H1 (cell line): ENCODE measurements around the gene MAP4. TPM values are rescaled to one million over a fixed set of nuclear protein-coding genes. Genes with fewer than 3 reads are reported as not detected.

Experiments
- CTCF ChIA-PET: fragments of 300-600 bp; sonication (Branson Sonifier 250); formaldehyde crosslinking; loops from one replicate; lab custom pipeline; 2021; ENCODE audit not compliant: partially characterized antibody; lab: Charles Lee
- POLR2A ChIA-PET: fragments of 300-600 bp; sonication (Branson Sonifier 250); formaldehyde crosslinking; loops from one replicate; lab custom pipeline; 2021; ENCODE audit warnings: inconsistent platforms; ENCODE audit not compliant: partially characterized antibody; lab: Charles Lee
- DNase-seq, 2 experiments: peaks; one replicate each; pipeline versions ENCODE4 v3.0.0 to v3.0.0-alpha.2; 2010 to 2022; ENCODE audit warnings: low spot score in 2 of 2, low read depth in 1 of 2, mixed read lengths in 1 of 2
- FAIRE-seq: peaks from 2 replicates; lab custom pipeline; 2011; peaks lifted over from hg19 to GRCh38; lab: Jason Lieb, UNC
- H2AFZ ChIP-seq: 2 replicates; pipeline ENCODE4 v1.8.1; 2012; ENCODE audit warnings: low read length, inconsistent platforms
- H2AK5ac ChIP-seq: 2 replicates; pipeline ENCODE4 v1.6.1; 2013; ENCODE audit warnings: low read depth, low read length
- H2BK120ac ChIP-seq: replicated peaks from 2 replicates; pipeline ENCODE3; 2013; ENCODE audit warnings: low read depth, low read length, inconsistent platforms
- H2BK12ac ChIP-seq: 2 replicates; pipeline ENCODE4 v1.6.1; 2013; ENCODE audit warnings: low read depth, low read length
- H2BK15ac ChIP-seq: 2 replicates; pipeline ENCODE4 v1.6.1; 2013; ENCODE audit warnings: low read length
- H2BK20ac ChIP-seq: 2 replicates; pipeline ENCODE4 v1.6.1; 2013; ENCODE audit warnings: low read length
- H2BK5ac ChIP-seq: 2 replicates; pipeline ENCODE4 v1.6.1; 2013; ENCODE audit warnings: low read depth, low read length
- H3K14ac ChIP-seq: 2 replicates; pipeline ENCODE4 v1.6.1; 2013; ENCODE audit warnings: inconsistent platforms; ENCODE audit not compliant: insufficient read length
- H3K18ac ChIP-seq: 2 replicates; pipeline ENCODE4 v1.6.1; 2013; ENCODE audit warnings: low read length; ENCODE audit errors: extremely low read depth
- H3K23ac ChIP-seq: 2 replicates; pipeline ENCODE4 v1.6.1; 2013; ENCODE audit warnings: inconsistent platforms; ENCODE audit not compliant: insufficient read length
- H3K23me2 ChIP-seq: 2 replicates; pipeline ENCODE4 v1.6.1; 2013; ENCODE audit warnings: low read depth, low read length
- H3K27ac ChIP-seq: 2 replicates; pipeline ENCODE4 v1.6.1; 2011; ENCODE audit warnings: low read depth, low read length, inconsistent platforms
- H3K27me3 ChIP-seq, 4 experiments: replicated peaks in 1 of 4; 1 replicate in 1 of 4; 2 replicates in 3 of 4; pipeline versions ENCODE4 v1.6.1 to v1.8.1; 2011 to 2013; ENCODE audit warnings: low read length in 3 of 4, mild to moderate bottlenecking in 3 of 4, inconsistent platforms in 2 of 4, mixed read lengths in 2 of 4, moderate library complexity in 1 of 4; ENCODE audit not compliant: control insufficient read depth in 3 of 4, insufficient read depth in 3 of 4; ENCODE audit errors: extremely low read depth in 1 of 4
- H3K36me3 ChIP-seq, 4 experiments: 2 replicates each; pipeline versions ENCODE4 v1.6.1 to v1.8.1; 2011 to 2013; ENCODE audit warnings: mild to moderate bottlenecking in 4 of 4, low read length in 3 of 4, moderate library complexity in 2 of 4, control low read depth in 1 of 4, inconsistent platforms in 1 of 4; ENCODE audit not compliant: insufficient read depth in 4 of 4, control insufficient read depth in 2 of 4
- H3K4ac ChIP-seq: replicated peaks from 2 replicates; pipeline ENCODE3; 2013; ENCODE audit warnings: low read length, low read depth, mixed read lengths, inconsistent platforms; ENCODE audit not compliant: insufficient read length
- H3K4me1 ChIP-seq, 4 experiments: replicated peaks in 1 of 4; 1 replicate in 1 of 4; 2 replicates in 3 of 4; pipeline versions ENCODE4 v1.6.1 to v1.8.1; 2011 to 2013; ENCODE audit warnings: low read length in 3 of 4, inconsistent platforms in 2 of 4, mixed read lengths in 1 of 4; ENCODE audit not compliant: insufficient read depth in 4 of 4, control insufficient read depth in 3 of 4
- H3K4me2 ChIP-seq, 2 experiments: 2 replicates each; pipeline versions ENCODE4 v1.6.1 to v1.8.1; 2011 to 2013; ENCODE audit warnings: low read depth in 2 of 2, low read length in 2 of 2, control low read depth in 1 of 2, inconsistent platforms in 1 of 2, mild to moderate bottlenecking in 1 of 2; ENCODE audit not compliant: insufficient read depth in 1 of 2
- H3K4me3 ChIP-seq, 4 experiments: fragments of 200-600, 300-600 bp in 1 of 4; sonication (generic), shearing (Covaris generic), sonication (Bioruptor Twin) in 1 of 4; 2 replicates each; pipeline versions ENCODE4 v1.5.1 to v1.8.1; 2011 to 2016; ENCODE audit warnings: low read length in 4 of 4, low read depth in 3 of 4, control low read depth in 2 of 4, inconsistent platforms in 2 of 4, mild to moderate bottlenecking in 2 of 4, mixed read lengths in 1 of 4, moderate library complexity in 1 of 4; ENCODE audit not compliant: insufficient read depth in 2 of 4; ENCODE audit errors: extremely low read depth in 1 of 4
- H3K56ac ChIP-seq: replicated peaks from 2 replicates; pipeline ENCODE3; 2013; ENCODE audit warnings: low read depth, mild to moderate bottlenecking, mixed read lengths, low read length, inconsistent platforms; ENCODE audit not compliant: insufficient read length
- H3K79me1 ChIP-seq: 2 replicates; pipeline ENCODE4 v1.6.1; 2013; ENCODE audit warnings: low read depth, low read length, control low read depth
- H3K79me2 ChIP-seq, 2 experiments: 2 replicates each; pipeline versions ENCODE4 v1.6.1 to v1.8.1; 2012 to 2013; ENCODE audit warnings: low read length in 2 of 2, mild to moderate bottlenecking in 2 of 2, inconsistent platforms in 1 of 2; ENCODE audit not compliant: insufficient read depth in 2 of 2, control insufficient read depth in 1 of 2
- H3K9ac ChIP-seq, 4 experiments: replicated peaks in 1 of 4; 1 replicate in 1 of 4; 2 replicates in 3 of 4; pipeline versions ENCODE4 v1.6.1 to v1.8.1; 2011 to 2013; ENCODE audit warnings: low read depth in 3 of 4, low read length in 3 of 4, control low read depth in 2 of 4, mild to moderate bottlenecking in 2 of 4, moderate library complexity in 2 of 4, inconsistent platforms in 1 of 4; ENCODE audit errors: extremely low read depth in 1 of 4
- H3K9me3 ChIP-seq, 2 experiments: 2 replicates each; pipeline versions ENCODE4 v1.6.1 to v1.8.1; 2012 to 2013; ENCODE audit warnings: mild to moderate bottlenecking in 2 of 2, moderate library complexity in 2 of 2, control low read depth in 1 of 2, inconsistent platforms in 1 of 2, low read depth in 1 of 2, low read length in 1 of 2, mixed read lengths in 1 of 2; ENCODE audit not compliant: insufficient read depth in 2 of 2
- H4K20me1 ChIP-seq, 2 experiments: replicated peaks in 1 of 2; 2 replicates each; pipeline versions ENCODE3 to v1.8.1; 2011 to 2013; ENCODE audit warnings: inconsistent platforms in 2 of 2, low read length in 2 of 2, mild to moderate bottlenecking in 1 of 2; ENCODE audit not compliant: insufficient read depth in 2 of 2, control insufficient read depth in 1 of 2
- H4K5ac ChIP-seq: 2 replicates; pipeline ENCODE4 v1.6.1; 2013; ENCODE audit warnings: low read length, low read depth, mixed read lengths, inconsistent platforms; ENCODE audit not compliant: insufficient read length
- H4K8ac ChIP-seq: 2 replicates; pipeline ENCODE4 v1.8.0; 2013; ENCODE audit warnings: mild to moderate bottlenecking, moderate library complexity, low read length, inconsistent platforms; ENCODE audit not compliant: insufficient read depth; ENCODE audit errors: extremely low read depth
- H4K91ac ChIP-seq: replicated peaks from 2 replicates; pipeline ENCODE3; 2013; ENCODE audit warnings: low read length, mixed read lengths, inconsistent platforms; ENCODE audit not compliant: insufficient read length
- SRF ChIP-seq: IDR thresholded peaks from 2 replicates; pipeline ENCODE4 v1.6.1; 2011; ENCODE audit warnings: mild to moderate bottlenecking, low read depth, low read length, moderate library complexity
- WGBS, 2 experiments: shearing (Covaris generic) in 1 of 2; methylation state at CpG; one replicate each; pipeline versions ENCODE4 v1.1.6 to v1.1.7; 2013 to 2015; ENCODE audit warnings: low lambda C conversion rate in 2 of 2, mixed read lengths in 2 of 2, inconsistent platforms in 1 of 2, low coverage in 1 of 2, missing lambda C conversion rate in 1 of 2; ENCODE audit not compliant: insufficient replicate concordance in 2 of 2, insufficient coverage in 1 of 2, insufficient read length in 1 of 2; ENCODE audit errors: extremely low coverage in 1 of 2, missing lambda C conversion rate in 1 of 2; 5-methylcytosine and 5-hydroxymethylcytosine counted together
- polyA plus RNA-seq, 7 experiments: library from polyadenylated mRNA; depleted of rRNA in 3 of 7; stranded (reverse) in 5 of 7; unstranded in 2 of 7; fragments of >200 nt in 5 of 7; fragments of 200-250 nt in 2 of 7; gene quantifications; 1 replicate in 5 of 7; 2 replicates in 1 of 7; 4 replicates in 1 of 7; pipeline versions ENCODE4 v1.2.1 to v1.2.3, GENCODE V29; 2011 to 2013; ENCODE audit warnings: missing spikeins in 2 of 7, mixed read lengths in 2 of 7
- total RNA-seq: library from RNA; stranded (reverse); fragmentation: NEBNext Ultra II Directional; extraction: Animal tissue kit (Norgen Biotek cat#: 25700); gene quantifications from 2 replicates; pipeline ENCODE4 v1.2.1, GENCODE V29; 2021

The MAP4 gene
- total and polyA plus RNA-seq, 2 of the 8 experiments (the other 6 are each of a cell fraction or from before 2014, with no cell fraction given): 67.0 to 179 TPM

DNA sequence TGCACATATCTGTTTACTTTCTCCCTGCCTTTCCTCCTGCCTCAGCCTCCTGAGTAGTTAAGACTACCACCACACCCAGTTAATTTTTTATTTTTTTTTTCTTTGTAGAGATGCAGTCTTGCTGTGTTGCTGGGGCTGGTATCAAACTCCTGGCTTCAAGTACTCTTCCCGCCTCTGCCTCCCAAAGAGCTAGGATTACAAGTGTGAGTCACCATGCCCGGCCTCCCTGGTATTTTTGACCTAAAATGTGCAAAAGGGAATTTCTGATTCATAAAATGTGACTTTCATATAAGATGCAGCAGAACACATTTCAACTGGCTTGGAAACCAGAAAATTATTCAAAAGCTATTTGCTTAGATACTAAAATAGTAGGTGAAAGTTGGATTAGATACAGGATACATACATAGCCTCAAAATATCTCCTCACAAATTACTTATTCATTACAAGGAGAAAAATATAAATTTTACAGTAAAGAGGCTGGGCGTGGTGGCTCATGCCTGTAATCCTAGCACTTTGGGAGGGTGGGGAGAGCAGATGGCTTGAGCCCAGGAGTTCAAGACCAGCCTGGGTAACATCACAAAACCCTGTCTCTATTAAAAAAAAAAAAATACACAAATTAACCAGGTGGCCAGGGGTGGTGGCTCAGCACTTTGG is 32.0 kb downstream of the MAP4 start:
- ChIA-PET CTCF (interaction anchor here (1.9 kb wide), 1 partner anchor 9 kb away, joined by 5 read pairs; no protein-coding TSS in a partner anchor), POLR2A (no interaction called here)
- no peak overlapping the region for H3K18ac ChIP-seq
- no peaks in the 10 kb centered on the region for H3K27me3 ChIP-seq
- H2BK15ac ChIP-seq: no peak overlapping the region
- no peaks in the 10 kb centered on the region for H3K9me3 ChIP-seq
- H3K4me1 ChIP-seq: no peaks in the 10 kb centered on the region
- H4K5ac ChIP-seq: no peak overlapping the region
- no peak overlapping the region for H3K4me2 ChIP-seq
- no peak overlapping the region for H3K14ac ChIP-seq
- no peak overlapping the region for H2AFZ ChIP-seq
- FAIRE-seq (no peak), DNase-seq (no peak)
- no peak for TF ChIP-seq SRF
- no peak overlapping the region for H2BK5ac ChIP-seq
- H2BK12ac ChIP-seq: no peak overlapping the region
- no peak overlapping the region for H4K91ac ChIP-seq
- H3K27ac ChIP-seq: no peak overlapping the region
- H3K79me2 ChIP-seq: peaks cover 0 to 14% of the 10 kb centered on the region in 2 experiments; a peak in 1 of 4 replicates
- no peak overlapping the region for H3K9ac ChIP-seq
- H2BK20ac ChIP-seq: no peak overlapping the region
- H3K56ac ChIP-seq: no peak overlapping the region
- H3K23me2 ChIP-seq: no peaks in the 10 kb centered on the region; the same call in 1 of the 2 replicates
- WGBS, 2 experiments: 86% methylated on average over 3 of the region's 3 CpGs; no CpG with 5 or more reads in 1 of the 2 experiments
- H3K23ac ChIP-seq: no peak overlapping the region
- no peak overlapping the region for H4K8ac ChIP-seq
- H3K4me3 ChIP-seq: no peak overlapping the region
- H2BK120ac ChIP-seq: no peak overlapping the region
- peaks cover 0 to 3% (median 0%) of the 10 kb centered on the region in 4 experiments; a peak in 1 of 8 replicates for H3K36me3 ChIP-seq
- peaks cover 3% of the 10 kb centered on the region; the same call in 1 of the 2 replicates for H3K79me1 ChIP-seq
- H4K20me1 ChIP-seq: no peaks in the 10 kb centered on the region
- H2AK5ac ChIP-seq: no peak overlapping the region
- H3K4ac ChIP-seq: no peak overlapping the region
